HepG2 (cell line): ENCODE data around the gene PPDPF. TPM values are rescaled to one million over a fixed set of nuclear protein-coding genes. Genes with fewer than 3 reads are reported as not detected.

ENCODE experiments used
- ATAC-seq: fragments of 200-7000 bp; cut with Tn5 transposase; 3 replicates; pipeline ENCODE4 v1.9.1; 2020; ENCODE audit warnings: mild to moderate bottlenecking, moderate library complexity
- BruUV-seq: library from RNA; stranded (reverse); fragments of 400-500 nt; replicated peaks from 2 replicates; lab custom pipeline; 2021; lab: Mats Ljungman, UMichigan
- CTCF ChIA-PET: fragments of 300-600 bp; formaldehyde crosslinking; extraction: SDS; loops from one replicate; lab custom pipeline; 2021; ENCODE audit warnings: low total read pairs, inconsistent platforms, low intra/inter-chr PET ratio; lab: Yijun Ruan, JAX
- POLR2A ChIA-PET: fragments of 350-600 bp; sonication (Branson Sonifier 250); formaldehyde crosslinking; loops from one replicate; lab custom pipeline; 2020; ENCODE audit warnings: antibody characterized with exemption, inconsistent platforms; lab: Yijun Ruan, JAX
- DNase-seq: peaks from one replicate; pipeline ENCODE4 v3.0.0-alpha.2; 2015; ENCODE audit warnings: low spot score
- FAIRE-seq: peaks from 3 replicates; lab custom pipeline; 2011; peaks lifted over from hg19 to GRCh38; lab: Jason Lieb, UNC
- H2AFZ ChIP-seq: one replicate; pipeline ENCODE4 v1.6.1; 2011; ENCODE audit warnings: low read length, inconsistent platforms
- H3K27ac ChIP-seq: fragments of 300-600 bp; 3 replicates; pipeline ENCODE4 v1.8.0; 2011; ENCODE audit warnings: mixed run types, mild to moderate bottlenecking, mixed read lengths, low read length, inconsistent platforms; ENCODE audit not compliant: insufficient read depth; ENCODE audit errors: extremely low read length
- H3K27me3 ChIP-seq, 2 experiments: fragments of 200-600 bp in 1 of 2; 2 replicates in 1 of 2; 3 replicates in 1 of 2; pipeline versions ENCODE4 v1.6.0 to v1.8.0; 2011; ENCODE audit warnings: low read length in 2 of 2, mild to moderate bottlenecking in 2 of 2, moderate library complexity in 2 of 2, inconsistent platforms in 1 of 2; ENCODE audit not compliant: insufficient read depth in 2 of 2, control insufficient read depth in 1 of 2
- H3K36me3 ChIP-seq, 2 experiments: fragments of 200-600 bp in 1 of 2; replicated peaks in 1 of 2; 2 replicates in 1 of 2; 3 replicates in 1 of 2; pipeline versions ENCODE4 v1.5.1 to v1.8.0; 2011; ENCODE audit warnings: low read length in 2 of 2, inconsistent platforms in 1 of 2; ENCODE audit not compliant: insufficient read depth in 2 of 2, control insufficient read depth in 1 of 2
- H3K4me1 ChIP-seq: 2 replicates; pipeline ENCODE4 v1.5.1; 2012; ENCODE audit warnings: low read length, inconsistent platforms; ENCODE audit not compliant: insufficient read depth
- H3K4me2 ChIP-seq: 2 replicates; pipeline ENCODE4 v1.6.0; 2011; ENCODE audit warnings: low read depth, low read length, inconsistent platforms
- H3K4me3 ChIP-seq, 3 experiments: fragments of 200-600 bp in 1 of 3; sonication (generic), shearing (Covaris generic) in 1 of 3; replicated peaks in 1 of 3; 2 replicates each; pipeline ENCODE4 v1.5.1; 2011 to 2016; ENCODE audit warnings: low read length in 3 of 3, inconsistent platforms in 2 of 3, low read depth in 2 of 3, mild to moderate bottlenecking in 2 of 3, control low read depth in 1 of 3, mixed read lengths in 1 of 3; ENCODE audit not compliant: insufficient read depth in 1 of 3
- H3K79me2 ChIP-seq: one replicate; pipeline ENCODE4 v1.6.1; 2011; ENCODE audit warnings: low read length, inconsistent platforms; ENCODE audit not compliant: insufficient read depth
- H3K9ac ChIP-seq: 2 replicates; pipeline ENCODE4 v1.6.0; 2011; ENCODE audit warnings: mild to moderate bottlenecking, low read depth, low read length, inconsistent platforms; ENCODE audit not compliant: insufficient read depth
- H3K9me3 ChIP-seq: 2 replicates; pipeline ENCODE4 v1.5.1; 2012; ENCODE audit warnings: mild to moderate bottlenecking, low read length
- H4K20me1 ChIP-seq: 2 replicates; pipeline ENCODE4 v1.6.0; 2011; ENCODE audit warnings: inconsistent platforms, mild to moderate bottlenecking, low read length, moderate library complexity; ENCODE audit not compliant: insufficient read depth
- DMTF1 ChIP-seq: sonication (generic); formaldehyde crosslinking; IDR thresholded peaks from 2 replicates; pipeline ENCODE4 v1.4.0; 2020; ENCODE audit warnings: mild to moderate bottlenecking, missing genetic modification reagents
- NCOA2 ChIP-seq: sonication (generic); formaldehyde crosslinking; IDR thresholded peaks from 2 replicates; pipeline ENCODE4 v1.8.0; 2022; ENCODE audit warnings: inconsistent platforms
- NFE2L1 ChIP-seq: sonication (generic); formaldehyde crosslinking; IDR thresholded peaks from 2 replicates; pipeline ENCODE4 v1.4.0; 2020; ENCODE audit warnings: missing genetic modification reagents, mild to moderate bottlenecking, borderline replicate concordance
- NFYB ChIP-seq: sonication (generic); formaldehyde crosslinking; IDR thresholded peaks from 2 replicates; pipeline ENCODE4 v1.4.0; 2020; ENCODE audit warnings: missing genetic modification reagents
- PLRG1 ChIP-seq: fragments of 450-650 bp; conservative IDR thresholded peaks from 2 replicates; pipeline ENCODE4 v1.6.1; 2016
- RNF2 ChIP-seq: fragments of 450-650 bp; conservative IDR thresholded peaks from 2 replicates; pipeline ENCODE4 v1.6.1; 2016; ENCODE audit warnings: low read depth
- STAG1 ChIP-seq: sonication (generic); formaldehyde crosslinking; IDR thresholded peaks from 2 replicates; pipeline ENCODE4 v1.4.0; 2020; ENCODE audit warnings: missing genetic modification reagents
- ZBTB25 ChIP-seq: IDR thresholded peaks from 2 replicates; pipeline ENCODE4 v1.6.1; 2018; ENCODE audit warnings: missing genetic modification reagents
- ZFY ChIP-seq: sonication (generic); formaldehyde crosslinking; IDR thresholded peaks from 2 replicates; pipeline ENCODE4 v1.4.0; 2020; ENCODE audit warnings: missing genetic modification reagents
- ZNF468 ChIP-seq: sonication (generic); formaldehyde crosslinking; IDR thresholded peaks from 2 replicates; pipeline ENCODE4 v1.8.0; 2022; ENCODE audit warnings: mild to moderate bottlenecking, moderate library complexity, missing genetic modification reagents
- ZNF501 ChIP-seq: sonication (generic); formaldehyde crosslinking; IDR thresholded peaks from 2 replicates; pipeline ENCODE4 v1.5.1; 2020; ENCODE audit warnings: mild to moderate bottlenecking, moderate library complexity, missing genetic modification reagents
- WGBS: methylation state at CpG from one replicate; pipeline ENCODE4 v1.1.6; 2017; ENCODE audit warnings: low lambda C conversion rate; 5-methylcytosine and 5-hydroxymethylcytosine counted together
- in situ Hi-C: cut with HindIII; loops from 2 replicates; pipeline ENCODE4 v1.10.0; 2017; ENCODE audit warnings: low pct_unique_long_range_greater_than_20kb; ENCODE audit not compliant: extremely low pct_ligation_motif_present
- intact Hi-C: fragments of 100-400 bp; cut with micrococcal nuclease; formaldehyde crosslinking; loops from one replicate; pipeline ENCODE4 v1.10.0; 2022; ENCODE audit not compliant: unreplicated experiment
- polyA plus RNA-seq, 8 experiments: library from polyadenylated mRNA; depleted of rRNA in 3 of 8; stranded (reverse) in 7 of 8; unstranded in 1 of 8; fragments of >200 nt; fragmentation: Illumina TruSeq in 4 of 8; extraction: Trizol in 4 of 8; gene quantifications; 2 replicates each; pipeline versions ENCODE4 v1.2.1 to v1.2.3, GENCODE V29; 2011 to 2016; ENCODE audit warnings: low read depth in 4 of 8, missing spikeins in 1 of 8, mixed read lengths in 1 of 8; ENCODE audit not compliant: insufficient read depth in 1 of 8
- total RNA-seq, 5 experiments: library from RNA; depleted of rRNA; stranded (reverse); fragments of >200 nt; fragmentation: Illumina TruSeq; extraction: Trizol; gene quantifications; 2 replicates each; pipeline ENCODE4 v1.2.3, GENCODE V29; 2016; ENCODE audit warnings: low read depth in 1 of 5

The PPDPF gene
- total and polyA plus RNA-seq, 2 of the 13 experiments (the other 11 are each of a cell fraction or from before 2014, with no cell fraction given), result 1.8 to 7.0 TPM

GRCh38 chr20:63483834-63484233 lies 36.7 kb upstream of the PPDPF start (continued):
- TF ChIP-seq DMTF1, result no peak
- peak; percentile 37 for TF ChIP-seq STAG1 (CRISPR knock-in tag)
- 0 out of 2 replicates have a peak, but pooled peaks have one; percentile 4 for TF ChIP-seq ZNF501
- no peak for TF ChIP-seq ZNF468 (CRISPR knock-in tag)
- TF ChIP-seq ZFY (CRISPR knock-in tag), result peak; percentile 13; the same call in 1 of the 2 replicates
- no peak for TF ChIP-seq NFE2L1 (CRISPR knock-in tag)
- no peak for TF ChIP-seq NFYB
- TF ChIP-seq PLRG1, result no peak

GRCh38 chr20:63484236-63484635 lies 36.3 kb upstream of the PPDPF start:
- POLR2A ChIA-PET, result no interaction called here
- intact Hi-C loops (no loop called here), in situ Hi-C loops (no loop called here)
- H3K27me3 ChIP-seq, result peaks cover 27 to 76% of the 10 kb centered on the region in 2 experiments
- no peak overlapping the region for H3K27ac ChIP-seq
- ATAC-seq (no peak), DNase-seq (no peak), FAIRE-seq (no peak)
- H3K4me3 ChIP-seq, result no peak overlapping the region
- H3K4me2 ChIP-seq, result no peak overlapping the region
- H3K36me3 ChIP-seq, result no peaks in the 10 kb centered on the region
- no peak for TF ChIP-seq ZBTB25 (CRISPR knock-in tag)
- no peak for TF ChIP-seq RNF2
- TF ChIP-seq NCOA2 (CRISPR knock-in tag), result no peak
- H4K20me1 ChIP-seq, result peaks cover 5% of the 10 kb centered on the region; the same call in 1 of the 2 replicates
- no peak overlapping the region for H2AFZ ChIP-seq
- no TSS peak for BruUV-seq
- peaks cover 11% of the 10 kb centered on the region for H3K4me1 ChIP-seq
- H3K9me3 ChIP-seq, result no peaks in the 10 kb centered on the region
- H3K79me2 ChIP-seq, result no peaks in the 10 kb centered on the region
- no peak overlapping the region for H3K9ac ChIP-seq
- CTCF ChIA-PET, result no interaction called here
- WGBS, result 23% methylated on average over 17 of the region's 17 CpGs
